Naive thymus-derived CD8-positive, alpha-beta T cell (primary cell): ENCODE data around the gene ZNF414. TPM values are rescaled to one million over a fixed set of nuclear protein-coding genes. Genes with fewer than 3 reads are reported as not detected.

Experiments used
- ATAC-seq, 2 donors: fragments of 150-1000 bp; cut with Tn5 transposase in 1 of 2; sonication (Bioruptor Pico), chemical (Tn5 transposase) in 1 of 2; 1 replicate in 1 of 2; 2 replicates in 1 of 2; pipeline ENCODE4 v1.10.0; 2021; ENCODE audit warnings: mild to moderate bottlenecking in 2 of 2, moderate library complexity in 2 of 2
- POLR2A ChIA-PET: fragments of 350-600 bp; sonication (Branson Sonifier 250); formaldehyde crosslinking; loops from one replicate; lab custom pipeline; 2021; ENCODE audit warnings: antibody characterized with exemption; lab: Charles Lee
- DNase-seq, 10 donors: peaks; one replicate each; pipeline versions ENCODE4 v3.0.0 to v3.0.0-alpha.2; 2020 to 2022
- H3K27ac Mint-ChIP-seq, 10 donors: one replicate each; pipeline ENCODE4 v1.8.0; 2020 to 2022; ENCODE audit warnings: mild to moderate bottlenecking in 10 of 10, mixed read lengths in 10 of 10, moderate library complexity in 4 of 10, inconsistent platforms in 1 of 10
- H3K27me3 Mint-ChIP-seq, 5 donors: one replicate each; pipeline ENCODE4 v1.8.0; 2021 to 2022; ENCODE audit warnings: mixed read lengths in 5 of 5
- H3K36me3 Mint-ChIP-seq, 3 donors: one replicate each; pipeline ENCODE4 v1.8.0; 2020 to 2022; ENCODE audit warnings: mixed read lengths in 3 of 3, mild to moderate bottlenecking in 2 of 3, inconsistent platforms in 1 of 3
- H3K4me1 Mint-ChIP-seq, 4 donors: one replicate each; pipeline ENCODE4 v1.8.0; 2021 to 2022; ENCODE audit warnings: mixed read lengths in 4 of 4
- H3K4me3 Mint-ChIP-seq, 10 donors: one replicate each; pipeline ENCODE4 v1.8.0; 2020 to 2022; ENCODE audit warnings: mild to moderate bottlenecking in 10 of 10, mixed read lengths in 10 of 10, moderate library complexity in 6 of 10, inconsistent platforms in 1 of 10
- H3K9me3 Mint-ChIP-seq, 9 donors: one replicate each; pipeline ENCODE4 v1.8.0; 2020 to 2022; ENCODE audit warnings: mixed read lengths in 9 of 9, mild to moderate bottlenecking in 3 of 9, inconsistent platforms in 1 of 9, moderate library complexity in 1 of 9
- polyA plus RNA-seq, 3 donors: library from polyadenylated mRNA; unstranded; fragments of 300-500 nt; fragmentation: Illumina TruSeq; gene quantifications; one replicate each; pipeline ENCODE4 v1.2.3, GENCODE V29; 2021
- total RNA-seq, 8 experiments: library from RNA in 2 of 8; stranded (reverse) in 2 of 8; gene quantifications; one replicate each; pipeline ENCODE4 v1.2.3 and lab custom pipeline; 2021 to 2026

Gene ZNF414
- total and polyA plus RNA-seq, 5 experiments from 2014 or later: 15.2 to 73.1 (median 34.2) TPM

- peak overlapping the region in 9 of 10 donors; percentile 3 to 63 (median 55) for H3K4me3 Mint-ChIP-seq
- H3K9me3 Mint-ChIP-seq: no peaks in the 10 kb centered on the region
- peak overlapping the region; percentile 60 to 88 (median 80) for H3K27ac Mint-ChIP-seq
- H3K4me1 Mint-ChIP-seq: peaks cover 36 to 83% (median 68%) of the 10 kb centered on the region in 4 donors
- POLR2A ChIA-PET: interaction anchor here (0.6 to 3.3 kb wide), 5 partner anchors 12 to 56 kb away, joined by 3 to 17 read pairs (median 3); partner anchors contain the start of gene ZNF414
- peaks cover 0 to 77% (median 6%) of the 10 kb centered on the region in 3 donors for H3K36me3 Mint-ChIP-seq
- DNase-seq: no peak
- H3K27me3 Mint-ChIP-seq: no peaks in the 10 kb centered on the region
- ATAC-seq: peak; percentile 9 to 12
These were observed 35.4 kb downstream of the ZNF414 start for GRCh38 chr19:8478598-8478997.

GRCh38 chr19:8477889-8478288 is 36.1 kb downstream of the ZNF414 start:
- Mint-ChIP-seq H3K4me1 (peaks cover 35 to 85% (median 65%) of the 10 kb centered on the region in 4 donors), H3K9me3 (no peaks in the 10 kb centered on the region), H3K27ac (peak overlapping the region; percentile 60 to 94 (median 78)), H3K4me3 (peak overlapping the region in 8 of 10 donors; percentile 52 to 71 (median 60)), H3K27me3 (no peaks in the 10 kb centered on the region), H3K36me3 (peaks cover 0 to 77% (median 5%) of the 10 kb centered on the region in 3 donors)
- DNase-seq (no peak), ATAC-seq (peak; percentile 24 to 29)
- POLR2A ChIA-PET: interaction anchor here (0.6 to 3.3 kb wide), 5 partner anchors 11 to 120 kb away, joined by 3 to 17 read pairs (median 4); partner anchors contain the start of genes HNRNPM and ZNF414

GRCh38 chr19:8476524-8476923 is 37.4 kb downstream of the ZNF414 start:
- Mint-ChIP-seq H3K4me1 (peaks cover 30 to 78% (median 52%) of the 10 kb centered on the region in 4 donors), H3K27ac (peak overlapping the region in 9 of 10 donors; percentile 26 to 84 (median 58)), H3K4me3 (peak overlapping the region in 3 of 10 donors; percentile 15 to 65 (median 32)), H3K9me3 (no peaks in the 10 kb centered on the region), H3K36me3 (peaks cover 0 to 79% (median 8%) of the 10 kb centered on the region in 3 donors), H3K27me3 (no peaks in the 10 kb centered on the region)
- no peak for DNase-seq
- POLR2A ChIA-PET: interaction anchor here (0.7 to 0.9 kb wide), 2 partner anchors 37 to 309 kb away, joined by 3 to 5 read pairs; no protein-coding TSS in a partner anchor
- no peak for ATAC-seq

- Mint-ChIP-seq H3K36me3 (peaks cover 0 to 83% (median 8%) of the 10 kb centered on the region in 3 donors), H3K27ac (peak overlapping the region in 7 of 10 donors; percentile 47 to 68 (median 58)), H3K9me3 (no peaks in the 10 kb centered on the region), H3K27me3 (no peaks in the 10 kb centered on the region), H3K4me3 (no peak overlapping the region), H3K4me1 (peaks cover 23 to 65% (median 38%) of the 10 kb centered on the region in 4 donors)
- POLR2A ChIA-PET: interaction anchor here (0.7 kb wide), 1 partner anchor 34 kb away, joined by 3 read pairs; no protein-coding TSS in a partner anchor
- DNase-seq (no peak), ATAC-seq (no peak)
These were observed 39.0 kb downstream of the ZNF414 start for GRCh38 chr19:8475005-8475404.

- H3K36me3 Mint-ChIP-seq: peaks cover 6 to 92% (median 15%) of the 10 kb centered on the region in 3 donors
- peak overlapping the region in 3 of 10 donors; percentile 14 to 45 (median 42) for H3K4me3 Mint-ChIP-seq
- POLR2A ChIA-PET: interaction anchor here (0.7 kb wide), 1 partner anchor 27 kb away, joined by 3 read pairs; no protein-coding TSS in a partner anchor
- H3K27me3 Mint-ChIP-seq: no peaks in the 10 kb centered on the region
- peak overlapping the region; percentile 37 to 87 (median 72) for H3K27ac Mint-ChIP-seq
- peaks cover 30 to 64% (median 42%) of the 10 kb centered on the region in 4 donors for H3K4me1 Mint-ChIP-seq
- no peak for DNase-seq
- no peaks in the 10 kb centered on the region for H3K9me3 Mint-ChIP-seq
- ATAC-seq: no peak
These were observed 40.1 kb downstream of the ZNF414 start for GRCh38 chr19:8473648-8474476.

- POLR2A ChIA-PET: interaction anchor here (0.6 kb wide), 1 partner anchor 12 kb away, joined by 3 read pairs; no protein-coding TSS in a partner anchor
- Mint-ChIP-seq H3K36me3 (peaks cover 23 to 99% (median 44%) of the 10 kb centered on the region in 3 donors), H3K4me3 (peak overlapping the region in 1 of 10 donors; percentile 24), H3K9me3 (no peaks in the 10 kb centered on the region), H3K27ac (peak overlapping the region in 6 of 10 donors; percentile 21 to 63 (median 42)), H3K4me1 (peaks cover 11 to 34% (median 28%) of the 10 kb centered on the region in 4 donors), H3K27me3 (no peaks in the 10 kb centered on the region)
- DNase-seq (no peak), ATAC-seq (no peak)
These were observed 44.2 kb downstream of the ZNF414 start for GRCh38 chr19:8469613-8470368.

- H3K9me3 Mint-ChIP-seq: no peaks in the 10 kb centered on the region
- peaks cover 11 to 32% (median 27%) of the 10 kb centered on the region in 4 donors for H3K4me1 Mint-ChIP-seq
- H3K4me3 Mint-ChIP-seq: peak overlapping the region in 2 of 10 donors; percentile 24 to 26
- DNase-seq: no peak
- POLR2A ChIA-PET: no interaction called here
- peaks cover 23 to 99% (median 44%) of the 10 kb centered on the region in 3 donors for H3K36me3 Mint-ChIP-seq
- H3K27ac Mint-ChIP-seq: peak overlapping the region in 7 of 10 donors; percentile 16 to 64 (median 49)
- peak in 1 of 2 donors; percentile 47 for ATAC-seq
- H3K27me3 Mint-ChIP-seq: no peaks in the 10 kb centered on the region
These were observed 45.1 kb downstream of the ZNF414 start for GRCh38 chr19:8468761-8469373.

- Mint-ChIP-seq H3K36me3 (peaks cover 26 to 99% (median 42%) of the 10 kb centered on the region in 3 donors), H3K4me1 (peaks cover 16 to 33% (median 26%) of the 10 kb centered on the region in 4 donors), H3K27me3 (no peaks in the 10 kb centered on the region), H3K9me3 (no peaks in the 10 kb centered on the region), H3K4me3 (no peak overlapping the region), H3K27ac (peak overlapping the region in 1 of 10 donors; percentile 16)
- DNase-seq: no peak
- POLR2A ChIA-PET: no interaction called here
- ATAC-seq: no peak
These were observed 45.8 kb downstream of the ZNF414 start for GRCh38 chr19:8468124-8468523.

GRCh38 chr19:8466018-8466417 is 47.9 kb downstream of the ZNF414 start:
- H3K4me3 Mint-ChIP-seq: no peak overlapping the region
- no peaks in the 10 kb centered on the region for H3K27me3 Mint-ChIP-seq
- ATAC-seq (no peak), DNase-seq (no peak)
- H3K4me1 Mint-ChIP-seq: peaks cover 35 to 51% (median 37%) of the 10 kb centered on the region in 4 donors
- peaks cover 26 to 95% (median 39%) of the 10 kb centered on the region in 3 donors for H3K36me3 Mint-ChIP-seq
- peak overlapping the region in 1 of 10 donors; percentile 34 for H3K27ac Mint-ChIP-seq
- H3K9me3 Mint-ChIP-seq: no peaks in the 10 kb centered on the region
- POLR2A ChIA-PET: interaction anchor here (1.4 to 1.8 kb wide), 2 partner anchors 13 to 48 kb away, joined by 4 to 5 read pairs; partner anchors contain the start of gene ZNF414

- H3K4me1 Mint-ChIP-seq: peaks cover 31 to 66% (median 52%) of the 10 kb centered on the region in 4 donors
- no peaks in the 10 kb centered on the region for H3K27me3 Mint-ChIP-seq
- no peak overlapping the region for H3K4me3 Mint-ChIP-seq
- POLR2A ChIA-PET: no interaction called here
- no peak for DNase-seq
- ATAC-seq: no peak
- peaks cover 18 to 94% (median 35%) of the 10 kb centered on the region in 3 donors for H3K36me3 Mint-ChIP-seq
- H3K9me3 Mint-ChIP-seq: no peaks in the 10 kb centered on the region
- H3K27ac Mint-ChIP-seq: peak overlapping the region in 1 of 10 donors; percentile 49
These were observed 50.6 kb downstream of the ZNF414 start for GRCh38 chr19:8463365-8463764.

- Mint-ChIP-seq H3K27me3 (no peaks in the 10 kb centered on the region), H3K4me1 (peaks cover 32 to 69% (median 58%) of the 10 kb centered on the region in 4 donors), H3K36me3 (peaks cover 13 to 94% (median 27%) of the 10 kb centered on the region in 3 donors), H3K9me3 (no peaks in the 10 kb centered on the region), H3K27ac (peak overlapping the region in 2 of 10 donors; percentile 1 to 41), H3K4me3 (no peak overlapping the region)
- ATAC-seq (no peak), DNase-seq (no peak)
- POLR2A ChIA-PET: interaction anchor here (0.9 kb wide), 1 partner anchor 49 kb away, joined by 3 read pairs; the partner anchor contains the start of gene MARCHF2
These were observed 51.4 kb downstream of the ZNF414 start for GRCh38 chr19:8462571-8462970.
